ENCODE measurements around the gene GOLGA6L10. TPM values are rescaled to one million over a fixed set of nuclear protein-coding genes. Genes with fewer than 3 reads are reported as not detected.
"Not testable (repeated sequence)": the region's sequence is repeated elsewhere in the genome, so short reads cannot be mapped to it uniquely, and the experiment has no call there.

Gene GOLGA6L10
- total RNA-seq, 1 donor from 2014 or later: 1.2 TPM

DNA sequence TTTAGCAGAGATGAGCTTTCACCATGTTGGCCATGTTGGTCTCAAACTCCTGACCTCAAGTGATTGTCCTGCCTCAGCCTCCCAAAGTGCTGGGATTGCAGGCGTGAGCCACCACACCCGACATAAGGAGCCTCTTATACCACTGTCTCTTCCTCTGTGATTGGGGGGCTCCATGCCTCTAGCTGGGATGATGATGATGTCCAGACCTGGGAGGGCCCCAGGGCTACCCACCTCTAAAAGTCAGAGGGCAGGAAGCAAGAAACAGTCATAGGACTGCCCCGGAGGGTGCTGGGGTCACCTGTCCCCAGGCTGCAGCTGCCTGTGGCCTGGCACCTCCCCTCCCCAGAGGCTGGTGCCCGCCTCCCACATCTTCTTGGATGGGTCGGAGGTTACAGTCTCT lies 5.4 kb downstream of the GOLGA6L10 start:
- POLR2A ChIA-PET; CTCF ChIA-PET; H3K9me3 Mint-ChIP-seq; ATAC-seq (ENCODE audit: low read depth); H3K36me3 Mint-ChIP-seq (ENCODE audit: low read depth); H3K4me1 Mint-ChIP-seq; H3K27me3 Mint-ChIP-seq; H3K4me3 Mint-ChIP-seq; H3K27ac Mint-ChIP-seq; DNase-seq; intact Hi-C loops (cut with micrococcal nuclease): not testable (repeated sequence)

DNA sequence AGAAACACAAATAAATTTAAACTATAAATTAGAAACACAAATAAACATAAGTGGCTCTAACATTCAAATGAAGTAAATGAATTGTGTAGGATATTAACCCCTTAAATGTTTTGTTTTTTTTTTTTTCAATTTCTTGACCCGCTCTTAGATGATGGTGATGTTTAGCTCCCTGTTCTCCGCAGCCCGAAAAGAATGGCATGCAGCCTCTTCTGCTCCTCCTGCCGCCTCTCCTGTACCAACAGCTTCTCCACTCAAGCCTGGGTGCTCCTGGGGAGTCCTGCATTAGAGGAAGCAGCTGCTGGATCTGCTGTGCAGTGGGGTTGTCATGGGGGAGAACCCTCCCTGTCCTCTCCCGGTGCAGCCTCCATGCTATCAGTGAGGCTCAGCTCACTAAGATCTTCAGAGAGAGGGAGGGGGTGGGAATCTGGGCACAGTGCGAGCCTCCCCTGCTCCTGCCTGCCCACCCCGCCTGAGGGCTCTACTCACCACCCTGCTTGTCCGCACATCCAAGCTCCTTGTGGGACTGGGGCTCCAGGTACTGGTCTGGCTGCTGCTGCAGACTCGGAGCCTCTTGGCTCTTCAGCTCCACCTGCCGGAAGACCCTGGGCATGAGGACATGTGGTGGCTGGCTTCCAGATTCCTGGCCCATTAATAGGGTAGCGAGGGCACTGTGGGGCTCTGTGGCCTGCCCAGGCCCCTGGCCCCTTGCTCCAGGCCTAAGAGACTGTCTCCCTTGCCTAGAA lies 6.5 kb downstream of the GOLGA6L10 start:
- H3K4me1 Mint-ChIP-seq; CTCF ChIA-PET; intact Hi-C loops (cut with micrococcal nuclease); H3K27me3 Mint-ChIP-seq; H3K27ac Mint-ChIP-seq; DNase-seq; H3K4me3 Mint-ChIP-seq; POLR2A ChIA-PET; H3K9me3 Mint-ChIP-seq; ATAC-seq (ENCODE audit: low read depth); H3K36me3 Mint-ChIP-seq (ENCODE audit: low read depth): not testable (repeated sequence)

DNA sequence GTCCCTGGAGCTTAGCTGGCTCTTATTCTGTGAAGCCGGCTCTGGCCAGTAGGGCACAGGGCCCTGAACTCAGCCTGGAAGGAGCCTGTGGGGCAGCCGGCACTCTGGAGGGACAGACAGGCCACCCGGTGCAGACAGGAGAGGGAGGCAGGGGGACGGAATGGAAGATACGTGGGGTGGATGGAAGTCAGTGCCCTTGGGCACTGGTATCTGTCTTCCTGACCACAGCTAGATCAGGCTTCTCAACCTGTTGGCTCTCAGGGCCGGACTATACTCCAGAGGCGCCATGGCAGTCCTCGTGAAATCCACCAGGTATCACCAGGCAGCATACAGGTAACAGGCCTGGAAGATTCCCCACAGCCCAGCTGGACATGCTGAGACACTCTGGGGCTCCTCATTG lies 10.7 kb downstream of the GOLGA6L10 start:
- H3K9me3 Mint-ChIP-seq; CTCF ChIA-PET; ATAC-seq (ENCODE audit: low read depth); H3K4me3 Mint-ChIP-seq; H3K27ac Mint-ChIP-seq; DNase-seq; H3K27me3 Mint-ChIP-seq; H3K36me3 Mint-ChIP-seq (ENCODE audit: low read depth); H3K4me1 Mint-ChIP-seq; POLR2A ChIA-PET; intact Hi-C loops (cut with micrococcal nuclease): not testable (repeated sequence)

DNA sequence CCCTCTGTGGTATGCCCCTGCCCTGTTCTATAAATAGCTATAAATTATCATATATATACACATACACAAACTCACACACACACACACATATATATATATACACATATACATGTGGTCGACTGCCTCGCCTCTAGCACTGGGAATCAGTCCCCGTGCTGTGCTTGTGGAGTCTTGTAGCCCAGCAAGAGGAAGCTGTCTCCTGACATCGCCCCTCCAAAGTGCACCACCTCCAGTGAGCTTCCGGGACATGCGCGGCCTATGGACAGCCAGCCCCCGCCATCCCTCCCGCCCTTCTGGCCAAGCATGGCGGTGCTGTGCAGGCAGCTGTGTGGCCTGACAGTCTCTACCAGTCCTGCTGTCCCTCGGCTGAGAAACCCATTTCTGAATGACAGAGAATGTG lies 11.2 kb downstream of the GOLGA6L10 start:
- H3K27me3 Mint-ChIP-seq; CTCF ChIA-PET; DNase-seq; H3K4me1 Mint-ChIP-seq; POLR2A ChIA-PET; H3K9me3 Mint-ChIP-seq; ATAC-seq (ENCODE audit: low read depth); H3K36me3 Mint-ChIP-seq (ENCODE audit: low read depth); intact Hi-C loops (cut with micrococcal nuclease); H3K27ac Mint-ChIP-seq; H3K4me3 Mint-ChIP-seq: not testable (repeated sequence)

DNA sequence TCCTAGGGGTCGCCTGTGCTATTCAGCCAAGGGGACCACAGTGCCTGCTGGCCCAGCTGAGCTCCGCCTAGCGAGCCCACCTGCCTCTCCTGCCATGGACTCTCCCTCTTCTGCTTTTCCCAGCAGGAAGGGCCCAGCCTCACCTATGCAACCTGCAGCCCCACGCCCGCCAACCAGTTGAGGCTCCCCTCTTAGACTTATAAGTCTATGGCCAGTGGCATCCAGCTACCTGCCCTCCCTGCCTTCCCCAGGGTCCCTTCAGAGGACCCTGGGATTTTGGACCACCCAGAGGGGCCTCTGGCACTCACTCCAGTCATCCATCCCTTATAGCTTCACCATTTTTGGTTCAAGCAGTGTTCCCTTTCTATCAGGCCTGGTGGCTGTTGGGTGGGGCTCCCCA lies 12.2 kb downstream of the GOLGA6L10 start:
- H3K36me3 Mint-ChIP-seq (ENCODE audit: low read depth); H3K27me3 Mint-ChIP-seq; H3K4me3 Mint-ChIP-seq; intact Hi-C loops (cut with micrococcal nuclease); CTCF ChIA-PET; DNase-seq; ATAC-seq (ENCODE audit: low read depth); H3K4me1 Mint-ChIP-seq; H3K9me3 Mint-ChIP-seq; POLR2A ChIA-PET; H3K27ac Mint-ChIP-seq: not testable (repeated sequence)

DNA sequence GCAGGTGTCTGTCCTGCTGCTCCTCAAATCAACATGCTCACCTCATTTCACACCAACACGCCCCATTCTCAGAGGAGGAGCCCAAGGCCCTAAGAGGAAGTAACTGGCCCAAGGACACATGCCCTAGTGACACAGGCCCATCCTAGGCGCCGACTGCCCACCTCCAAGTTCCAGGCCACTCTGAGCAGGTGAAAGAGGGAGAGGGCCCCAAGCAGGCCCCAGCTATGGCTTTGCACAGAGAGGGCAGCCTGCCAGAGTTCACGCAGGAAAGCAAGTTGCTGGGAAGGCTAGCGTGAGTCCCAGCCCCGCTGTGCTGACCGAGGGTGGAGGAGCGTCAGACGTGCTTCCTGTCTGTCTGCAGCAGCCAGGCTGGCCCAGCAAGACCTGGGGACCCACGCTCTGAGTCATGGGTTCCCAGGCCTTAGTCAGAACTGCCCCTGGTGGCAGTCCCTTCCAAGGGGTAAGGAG lies 13.1 kb downstream of the GOLGA6L10 start:
- CTCF ChIA-PET; H3K27ac Mint-ChIP-seq; H3K4me3 Mint-ChIP-seq; H3K9me3 Mint-ChIP-seq; H3K36me3 Mint-ChIP-seq (ENCODE audit: low read depth); H3K4me1 Mint-ChIP-seq; DNase-seq; POLR2A ChIA-PET; H3K27me3 Mint-ChIP-seq; intact Hi-C loops (cut with micrococcal nuclease): not testable (repeated sequence)
- ATAC-seq (ENCODE audit: low read depth): peak; percentile 60

DNA sequence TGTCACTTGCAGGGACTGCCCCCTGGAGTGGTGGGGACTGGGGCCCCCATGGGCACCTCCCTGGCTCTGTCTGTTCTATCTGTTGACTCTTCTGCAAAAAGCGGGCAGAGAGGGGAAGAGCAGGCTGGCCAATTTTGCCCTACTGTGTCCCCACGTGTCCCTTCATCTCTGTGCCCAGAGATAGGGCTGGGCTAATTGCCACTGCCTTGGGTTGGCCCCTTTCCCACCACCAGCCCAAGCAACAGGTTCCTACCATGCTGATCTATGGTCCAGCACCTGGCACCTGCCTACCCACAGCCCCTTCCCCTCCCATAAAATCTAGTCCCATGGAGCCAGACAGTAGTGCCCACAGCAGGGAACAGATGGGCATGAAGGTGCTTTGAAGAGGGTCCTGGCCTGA lies 14.3 kb downstream of the GOLGA6L10 start:
- ATAC-seq (ENCODE audit: low read depth); intact Hi-C loops (cut with micrococcal nuclease); H3K27ac Mint-ChIP-seq; POLR2A ChIA-PET; CTCF ChIA-PET; H3K27me3 Mint-ChIP-seq; DNase-seq; H3K4me1 Mint-ChIP-seq; H3K36me3 Mint-ChIP-seq (ENCODE audit: low read depth); H3K9me3 Mint-ChIP-seq; H3K4me3 Mint-ChIP-seq: not testable (repeated sequence)

DNA sequence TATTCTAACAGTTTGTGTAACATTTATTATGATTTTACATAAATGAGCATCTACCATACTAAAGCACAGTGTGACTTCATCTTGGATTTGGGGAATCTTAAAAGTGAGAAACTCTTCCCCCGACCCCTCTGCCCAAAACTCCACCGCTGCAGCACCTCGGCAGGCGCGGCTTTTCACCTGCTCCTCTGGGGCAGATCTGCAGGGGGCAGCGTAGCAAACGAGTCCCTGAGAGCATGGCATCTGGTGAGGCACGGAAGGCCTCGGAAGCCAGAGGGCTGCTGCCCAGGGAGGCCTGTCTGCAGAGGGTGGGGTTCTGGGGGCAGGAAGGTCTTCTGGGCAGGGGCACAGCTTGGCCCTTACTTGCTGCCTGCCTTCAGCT lies 14.7 kb downstream of the GOLGA6L10 start:
- H3K4me1 Mint-ChIP-seq; DNase-seq; H3K27ac Mint-ChIP-seq; POLR2A ChIA-PET; H3K36me3 Mint-ChIP-seq (ENCODE audit: low read depth); H3K9me3 Mint-ChIP-seq; CTCF ChIA-PET; ATAC-seq (ENCODE audit: low read depth); intact Hi-C loops (cut with micrococcal nuclease); H3K4me3 Mint-ChIP-seq; H3K27me3 Mint-ChIP-seq: not testable (repeated sequence)

DNA sequence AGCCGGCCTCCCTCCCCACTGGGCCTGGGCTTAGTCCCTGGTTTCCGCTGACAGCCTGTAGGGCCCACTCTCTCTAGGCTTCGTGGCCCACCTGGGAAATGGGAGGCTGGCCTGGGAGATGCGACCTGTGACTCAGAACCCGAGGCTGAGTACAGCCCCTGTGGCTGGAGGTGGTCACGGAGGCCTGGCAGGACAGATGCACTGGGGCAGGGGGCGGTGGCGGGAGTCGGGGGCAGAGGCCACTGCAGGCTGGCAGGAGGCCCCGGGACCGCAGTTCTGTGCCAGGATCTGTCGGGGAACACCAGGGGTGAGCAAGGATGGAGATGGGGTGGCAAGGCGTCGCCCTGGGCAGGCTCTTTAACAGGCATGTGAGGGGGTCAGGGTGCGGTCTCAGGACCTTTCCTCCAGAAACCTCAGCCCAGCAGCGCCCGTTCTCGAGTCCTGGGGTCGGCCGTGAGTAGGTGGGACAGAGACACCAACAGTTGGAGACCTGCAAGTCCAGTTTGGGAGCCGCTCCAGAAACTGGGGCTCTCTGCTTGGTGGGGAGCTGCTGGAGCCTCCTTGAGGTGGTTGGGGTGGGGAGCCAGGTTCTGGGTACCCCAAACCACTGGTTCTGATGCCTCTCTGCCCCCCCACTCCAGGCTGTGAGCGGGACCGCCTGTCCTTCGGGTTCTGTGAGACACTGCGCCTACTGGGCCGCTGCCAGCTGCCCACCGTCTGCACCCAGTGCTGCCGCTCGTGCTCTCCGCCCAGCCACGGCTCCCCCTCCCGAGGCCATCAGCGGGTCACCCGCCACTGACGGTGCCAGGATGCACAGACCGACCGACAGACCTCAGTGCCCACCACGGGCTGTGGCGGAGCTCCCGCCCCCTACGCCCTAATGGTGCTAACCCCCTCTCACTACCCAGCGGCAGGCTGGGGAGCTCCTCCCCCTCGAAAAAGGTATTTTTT lies 15.4 kb downstream of the GOLGA6L10 start:
- H3K36me3 Mint-ChIP-seq (ENCODE audit: low read depth); POLR2A ChIA-PET; H3K9me3 Mint-ChIP-seq; H3K4me3 Mint-ChIP-seq; H3K27ac Mint-ChIP-seq; DNase-seq; H3K4me1 Mint-ChIP-seq; intact Hi-C loops (cut with micrococcal nuclease); CTCF ChIA-PET; H3K27me3 Mint-ChIP-seq: not testable (repeated sequence)
- peak; percentile 19 for ATAC-seq (ENCODE audit: low read depth)

DNA sequence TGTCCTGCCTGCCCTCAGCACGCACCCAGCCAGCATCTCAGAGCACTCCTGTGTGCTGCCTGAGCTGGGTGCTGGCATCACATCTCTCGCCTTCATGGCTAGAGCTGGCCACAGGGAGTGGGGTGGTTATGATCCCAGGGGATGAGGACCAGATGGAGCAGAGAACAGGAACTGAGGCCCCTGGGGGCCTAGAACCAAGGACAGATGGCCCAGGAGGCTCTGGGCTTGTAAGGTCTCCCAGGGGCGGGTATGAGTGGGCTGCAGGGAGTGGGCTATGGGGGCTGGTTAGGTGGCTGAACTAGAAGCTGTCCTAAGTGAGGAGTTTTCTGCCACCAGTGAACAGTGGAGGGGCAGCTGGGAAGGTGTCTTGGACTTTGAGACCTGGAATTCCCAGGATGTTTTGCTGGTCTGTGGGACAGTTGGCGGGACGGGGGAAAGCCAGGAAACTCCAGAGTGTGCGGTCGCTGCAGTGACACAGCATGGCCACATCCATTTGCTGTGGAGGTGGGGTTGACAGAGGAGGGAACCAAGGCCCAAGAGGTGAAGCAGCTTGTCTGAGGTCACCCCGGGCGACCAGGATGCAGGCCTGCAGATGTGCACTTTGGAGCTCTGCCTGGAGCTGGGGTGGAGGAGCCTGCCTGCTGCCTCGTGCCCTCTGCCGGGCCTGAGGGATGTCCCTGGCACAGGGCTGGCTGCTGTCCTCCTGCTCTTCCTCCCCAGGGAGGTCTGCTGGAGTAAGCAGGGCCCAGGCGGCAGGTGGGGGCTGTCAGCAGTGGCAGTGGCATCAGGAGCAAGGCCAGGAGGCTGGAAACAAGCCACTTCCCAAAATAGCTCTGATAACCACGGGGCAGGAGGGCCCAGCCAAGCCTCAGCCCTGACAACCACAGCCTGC lies 16.3 kb downstream of the GOLGA6L10 start:
- intact Hi-C loops (cut with micrococcal nuclease); CTCF ChIA-PET; H3K9me3 Mint-ChIP-seq; POLR2A ChIA-PET; H3K4me1 Mint-ChIP-seq; H3K27me3 Mint-ChIP-seq; DNase-seq; H3K36me3 Mint-ChIP-seq (ENCODE audit: low read depth); H3K27ac Mint-ChIP-seq; H3K4me3 Mint-ChIP-seq: not testable (repeated sequence)
- peak; percentile 15 for ATAC-seq (ENCODE audit: low read depth)

DNA sequence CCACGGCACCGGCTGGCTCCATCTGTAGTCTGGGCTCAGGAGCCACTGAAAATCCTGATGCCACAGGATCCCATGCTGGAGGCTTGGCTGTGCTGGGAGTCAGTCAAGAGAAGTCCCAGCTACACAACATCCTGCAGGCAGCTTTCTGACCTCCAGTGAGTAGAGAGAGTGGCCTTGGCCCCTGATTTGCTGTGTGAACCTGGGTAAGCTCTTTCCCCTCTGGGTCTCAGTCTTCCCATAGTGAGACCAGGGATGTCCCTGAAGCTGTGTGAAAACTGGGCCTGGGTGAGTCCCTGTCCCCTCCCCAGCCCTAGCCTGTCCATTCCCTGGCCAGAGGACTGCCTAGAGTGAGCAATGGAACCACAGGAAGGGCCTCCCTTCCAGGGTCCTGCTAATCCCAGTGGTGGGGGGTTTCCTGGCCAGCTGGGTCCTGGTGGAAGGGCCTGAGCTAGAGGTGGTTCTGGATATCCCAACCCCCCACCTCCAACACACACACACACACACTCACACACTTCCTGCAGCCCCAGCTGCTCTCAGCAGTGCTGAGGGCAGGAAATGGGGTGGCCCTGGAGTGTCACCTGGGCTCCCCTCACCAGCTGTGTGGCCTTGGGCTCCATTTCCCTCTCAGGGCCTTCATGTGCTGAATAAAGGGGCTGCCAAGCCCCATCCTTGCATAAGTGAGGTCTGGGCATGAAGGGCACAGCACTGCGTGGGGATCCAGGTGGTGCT lies 17.5 kb downstream of the GOLGA6L10 start:
- CTCF ChIA-PET; H3K27me3 Mint-ChIP-seq; DNase-seq; POLR2A ChIA-PET; H3K4me3 Mint-ChIP-seq; intact Hi-C loops (cut with micrococcal nuclease); H3K36me3 Mint-ChIP-seq (ENCODE audit: low read depth); H3K9me3 Mint-ChIP-seq; H3K4me1 Mint-ChIP-seq; H3K27ac Mint-ChIP-seq: not testable (repeated sequence)
- peak; percentile 64 for ATAC-seq (ENCODE audit: low read depth)

All from activated B cell treated with CpG ODN at 0.5 μM for 24 hours (primary cell).